Stimulated activated memory B cell treated with anti-CD40 and anti-IgM and Interleukin-4, amounts not matched to agents 10 μg/mL and 1 μg/mL and 100 μg/mL, for 72 hours (primary cell): ENCODE measurements around the gene CLMN.

Experiments used
- ATAC-seq: fragments of 150-1000 bp; cut with Tn5 transposase; 2 replicates; pipeline ENCODE4 v1.10.0; 2021
- H3K27ac Mint-ChIP-seq: one replicate; pipeline ENCODE4 v1.8.0; 2022; ENCODE audit warnings: mild to moderate bottlenecking, mixed read lengths
- H3K27me3 Mint-ChIP-seq: one replicate; pipeline ENCODE4 v1.8.0; 2022; ENCODE audit warnings: mixed read lengths
- H3K36me3 Mint-ChIP-seq: one replicate; pipeline ENCODE4 v1.8.0; 2022; ENCODE audit warnings: mixed read lengths
- H3K4me1 Mint-ChIP-seq: one replicate; pipeline ENCODE4 v1.8.0; 2022; ENCODE audit warnings: mixed read lengths
- H3K4me3 Mint-ChIP-seq: one replicate; pipeline ENCODE4 v1.8.0; 2022; ENCODE audit warnings: mild to moderate bottlenecking, moderate library complexity, mixed read lengths
- H3K9me3 Mint-ChIP-seq: one replicate; pipeline ENCODE4 v1.8.0; 2022; ENCODE audit warnings: mixed read lengths

Gene CLMN

DNA sequence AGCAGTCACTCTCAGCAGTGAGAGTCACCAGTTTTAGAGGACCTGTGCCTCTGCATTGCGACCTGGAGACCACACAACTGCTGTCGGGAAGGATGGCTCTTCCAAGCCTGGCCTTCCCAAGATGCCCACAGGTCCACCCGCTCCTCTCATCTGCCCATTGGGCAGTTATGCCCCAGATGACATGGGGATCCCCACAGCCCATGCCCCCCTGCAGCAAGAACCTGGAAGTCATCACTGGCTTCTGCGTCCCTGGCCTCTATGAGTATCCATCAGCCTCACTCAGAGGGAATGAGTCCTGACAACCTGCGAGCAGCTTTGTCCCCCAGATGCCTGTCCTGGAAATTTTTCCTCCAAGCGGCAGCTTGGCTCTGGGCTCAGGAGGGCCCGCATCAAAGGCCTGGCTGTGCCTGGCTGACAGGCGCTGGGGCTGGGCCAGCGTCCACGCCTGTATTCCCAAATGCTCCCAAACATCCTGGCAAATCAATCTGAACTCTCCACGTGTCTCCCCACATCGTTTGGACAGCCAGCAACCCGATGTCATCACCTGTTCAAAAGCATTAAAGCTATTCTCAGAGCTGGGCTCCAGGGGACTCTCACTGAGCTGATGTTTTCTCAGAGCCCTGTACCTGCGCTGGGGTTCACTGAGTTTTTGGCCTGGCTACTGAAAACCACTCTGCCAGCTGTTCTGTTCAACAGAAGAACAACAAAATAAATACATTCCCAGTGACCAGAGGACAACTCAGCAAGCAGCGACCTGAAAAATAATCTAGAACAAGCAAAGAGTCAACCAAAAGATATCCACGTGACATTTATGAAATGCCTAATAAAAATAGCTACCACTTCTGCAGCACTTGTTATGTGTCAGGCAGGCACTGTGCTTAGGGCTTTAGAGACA lies 57.8 kb downstream of the CLMN start:
- Mint-ChIP-seq H3K27ac (no peak overlapping the region), H3K36me3 (no peaks in the 10 kb centered on the region), H3K4me3 (no peak overlapping the region), H3K4me1 (peaks cover 24% of the 10 kb centered on the region), H3K9me3 (no peaks in the 10 kb centered on the region), H3K27me3 (no peaks in the 10 kb centered on the region)
- no peak for ATAC-seq

DNA sequence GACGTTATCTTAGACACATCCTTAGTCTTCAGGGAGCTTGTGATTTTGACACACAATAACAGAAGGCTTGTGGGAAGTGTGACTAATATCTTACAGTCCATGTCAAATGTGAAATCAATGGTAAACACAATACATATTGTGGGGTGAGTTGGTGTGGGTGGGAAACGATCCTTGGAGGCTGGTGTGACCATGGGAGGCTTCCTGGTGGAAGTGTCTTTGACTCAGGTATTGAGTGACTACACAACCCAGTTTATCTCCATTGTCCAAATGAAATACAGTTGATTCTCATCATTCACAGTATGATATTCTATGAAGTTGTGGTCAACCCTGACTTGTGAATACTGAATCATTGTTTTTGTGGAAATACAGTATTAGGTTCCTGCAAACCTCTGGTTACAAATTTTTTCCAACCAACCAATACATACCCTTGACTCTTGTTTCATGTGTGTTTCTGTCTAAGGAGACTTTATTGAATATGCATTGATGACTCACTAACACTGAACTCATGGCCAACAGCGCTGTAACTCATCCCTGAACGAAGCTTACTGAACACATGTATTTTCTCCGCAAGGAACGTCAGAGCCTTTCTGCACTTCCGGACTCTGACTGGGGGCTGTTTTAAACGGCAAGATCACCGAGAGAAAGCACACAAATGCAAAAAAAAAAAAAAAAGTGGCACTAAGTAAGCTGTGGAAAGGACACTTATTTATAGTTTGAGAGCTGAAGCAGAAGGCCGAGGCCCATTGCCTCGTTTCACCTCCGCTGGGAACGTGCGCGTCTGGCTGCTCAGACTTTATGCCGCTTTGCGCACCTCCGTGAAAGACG lies 59.0 kb downstream of the CLMN start:
- no peaks in the 10 kb centered on the region for H3K36me3 Mint-ChIP-seq
- H3K27ac Mint-ChIP-seq = no peak overlapping the region
- no peaks in the 10 kb centered on the region for H3K9me3 Mint-ChIP-seq
- ATAC-seq = peak; percentile 40
- H3K27me3 Mint-ChIP-seq = no peaks in the 10 kb centered on the region
- no peak overlapping the region for H3K4me3 Mint-ChIP-seq
- H3K4me1 Mint-ChIP-seq = peaks cover 14% of the 10 kb centered on the region

DNA sequence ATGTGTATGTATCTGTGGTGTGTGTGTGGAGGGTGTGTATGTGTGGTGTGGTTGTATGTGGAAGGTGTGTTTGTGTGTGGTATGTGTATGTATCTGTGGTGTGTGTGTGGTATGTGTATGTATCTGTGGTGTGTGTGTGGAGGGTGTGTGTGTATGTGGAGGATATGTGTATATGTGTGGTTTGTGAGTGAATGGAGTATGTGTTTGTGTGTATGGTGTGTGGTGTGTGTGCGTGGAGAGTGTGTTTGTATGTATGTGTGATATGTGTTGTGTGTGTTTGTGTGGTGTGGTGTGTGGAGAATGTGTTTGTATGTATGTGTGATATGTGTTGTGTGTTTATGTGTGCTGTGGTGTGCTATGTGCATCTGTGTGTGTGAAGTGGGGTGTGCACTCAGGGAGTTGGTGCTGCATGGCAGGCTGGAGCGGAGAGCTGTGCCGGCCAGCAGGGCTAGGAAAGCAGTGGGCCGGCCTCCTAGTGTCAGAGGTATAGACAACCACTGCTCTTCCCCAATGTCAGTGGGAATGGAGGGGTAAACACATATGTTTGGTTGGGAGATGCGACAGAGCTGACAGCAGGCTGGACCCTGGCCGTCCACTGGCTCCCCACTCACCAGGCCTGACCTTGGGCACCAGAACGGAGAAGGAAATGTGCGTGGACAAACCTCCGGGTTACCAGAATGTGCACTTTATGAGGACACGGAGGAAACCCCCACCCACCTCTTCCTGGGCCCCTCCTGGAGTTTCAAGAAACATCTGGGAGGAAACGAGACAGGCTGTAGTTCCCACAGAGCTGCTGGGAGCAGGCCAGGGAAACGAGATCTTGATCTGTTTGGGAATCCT lies 60.7 kb downstream of the CLMN start:
- Mint-ChIP-seq H3K4me1 (peaks cover 6% of the 10 kb centered on the region), H3K36me3 (no peaks in the 10 kb centered on the region), H3K27me3 (no peaks in the 10 kb centered on the region), H3K4me3 (no peak overlapping the region), H3K27ac (no peak overlapping the region), H3K9me3 (no peaks in the 10 kb centered on the region)
- ATAC-seq = peak; percentile 14

- no peaks in the 10 kb centered on the region for H3K36me3 Mint-ChIP-seq
- peaks cover 6% of the 10 kb centered on the region for H3K4me1 Mint-ChIP-seq
- no peak overlapping the region for H3K4me3 Mint-ChIP-seq
- H3K9me3 Mint-ChIP-seq = no peaks in the 10 kb centered on the region
- no peak overlapping the region for H3K27ac Mint-ChIP-seq
- no peak for ATAC-seq
- no peaks in the 10 kb centered on the region for H3K27me3 Mint-ChIP-seq
Measured at GRCh38 chr14:95258156-95258555, 61.6 kb downstream of the CLMN start.

- H3K4me3 Mint-ChIP-seq = no peak overlapping the region
- peaks cover 6% of the 10 kb centered on the region for H3K4me1 Mint-ChIP-seq
- no peak for ATAC-seq
- no peak overlapping the region for H3K27ac Mint-ChIP-seq
- H3K9me3 Mint-ChIP-seq = no peaks in the 10 kb centered on the region
- no peaks in the 10 kb centered on the region for H3K36me3 Mint-ChIP-seq
- H3K27me3 Mint-ChIP-seq = no peaks in the 10 kb centered on the region
Measured at GRCh38 chr14:95257521-95257920, 62.2 kb downstream of the CLMN start.

GRCh38 chr14:95256776-95257060 lies 63.0 kb downstream of the CLMN start:
- Mint-ChIP-seq H3K27ac (no peak overlapping the region), H3K4me3 (no peak overlapping the region)
- ATAC-seq = no peak

DNA sequence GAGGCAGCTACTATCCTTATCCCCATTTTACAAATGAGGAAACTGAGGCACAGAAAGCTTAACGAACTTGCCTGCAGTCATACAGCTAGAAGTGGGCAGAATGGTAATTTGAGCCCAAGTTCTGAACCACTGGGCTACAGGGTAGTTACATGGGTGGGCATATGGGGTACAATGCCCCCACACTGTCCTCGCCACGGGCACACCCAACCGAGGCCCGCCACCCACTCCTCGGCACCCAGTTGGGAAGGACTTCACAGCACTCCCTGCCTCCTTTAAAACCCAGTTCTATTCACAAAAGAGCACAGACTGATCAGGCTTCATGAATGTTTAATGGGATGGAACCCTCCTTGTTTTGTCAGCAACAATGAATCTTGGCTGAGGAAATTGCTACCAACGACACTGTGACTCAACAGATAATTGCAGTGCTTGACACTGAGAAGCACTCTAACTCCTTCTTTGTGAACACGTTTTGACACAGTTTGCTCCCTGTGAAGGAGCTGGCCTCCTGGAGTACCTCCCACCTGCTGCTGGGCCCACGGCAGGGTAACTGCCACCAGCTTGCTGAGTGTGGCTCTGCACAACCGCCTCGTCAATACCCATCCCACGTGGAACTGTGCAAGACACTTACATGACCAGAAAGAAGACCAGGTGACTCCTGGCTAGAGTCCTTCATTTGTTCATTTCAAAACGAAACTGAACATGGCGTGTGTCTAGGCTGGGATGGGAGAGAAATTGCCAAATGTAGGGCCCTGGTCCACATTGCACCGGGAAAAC lies 63.5 kb downstream of the CLMN start:
- Mint-ChIP-seq H3K4me3 (no peak overlapping the region), H3K36me3 (no peaks in the 10 kb centered on the region), H3K27ac (no peak overlapping the region), H3K27me3 (no peaks in the 10 kb centered on the region), H3K9me3 (no peaks in the 10 kb centered on the region), H3K4me1 (peaks cover 6% of the 10 kb centered on the region)
- ATAC-seq = no peak

More at GRCh38 chr14:95256776-95257060, 63.0 kb downstream of the CLMN start:
- H3K9me3 Mint-ChIP-seq = no peaks in the 10 kb centered on the region
- no peaks in the 10 kb centered on the region for H3K36me3 Mint-ChIP-seq
- H3K4me1 Mint-ChIP-seq = peaks cover 6% of the 10 kb centered on the region
- no peaks in the 10 kb centered on the region for H3K27me3 Mint-ChIP-seq

DNA sequence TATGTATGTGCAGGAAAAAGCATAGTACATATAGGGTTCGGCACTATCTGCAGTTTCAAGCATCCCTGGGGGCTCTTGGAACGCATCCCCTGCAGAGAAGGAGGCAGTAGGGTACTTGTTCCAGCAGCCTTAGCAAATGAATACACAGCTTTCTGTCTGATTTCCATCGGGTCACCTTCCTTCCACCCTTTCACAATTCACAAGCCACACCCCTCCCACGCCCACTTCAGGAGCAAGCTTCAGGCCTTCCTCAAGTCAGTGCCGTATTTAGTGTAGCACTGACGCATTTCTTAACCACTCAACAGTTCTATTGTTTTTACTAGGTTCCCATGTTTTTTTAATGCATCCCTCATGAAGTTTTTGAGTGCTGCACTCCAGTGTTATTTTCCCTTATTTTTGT lies 64.2 kb downstream of the CLMN start:
- Mint-ChIP-seq H3K36me3 (no peaks in the 10 kb centered on the region), H3K27ac (no peak overlapping the region), H3K9me3 (no peaks in the 10 kb centered on the region), H3K4me3 (peak overlapping the region; percentile 35), H3K27me3 (no peaks in the 10 kb centered on the region), H3K4me1 (peaks cover 10% of the 10 kb centered on the region)
- ATAC-seq = no peak

- no peak for ATAC-seq
- no peaks in the 10 kb centered on the region for H3K27me3 Mint-ChIP-seq
- no peaks in the 10 kb centered on the region for H3K9me3 Mint-ChIP-seq
- H3K4me3 Mint-ChIP-seq = no peak overlapping the region
- H3K36me3 Mint-ChIP-seq = no peaks in the 10 kb centered on the region
- H3K4me1 Mint-ChIP-seq = peaks cover 14% of the 10 kb centered on the region
- no peak overlapping the region for H3K27ac Mint-ChIP-seq
Measured at GRCh38 chr14:95255013-95255412, 64.7 kb downstream of the CLMN start.

GRCh38 chr14:95254288-95254687 lies 65.4 kb downstream of the CLMN start:
- peaks cover 19% of the 10 kb centered on the region for H3K4me1 Mint-ChIP-seq

DNA sequence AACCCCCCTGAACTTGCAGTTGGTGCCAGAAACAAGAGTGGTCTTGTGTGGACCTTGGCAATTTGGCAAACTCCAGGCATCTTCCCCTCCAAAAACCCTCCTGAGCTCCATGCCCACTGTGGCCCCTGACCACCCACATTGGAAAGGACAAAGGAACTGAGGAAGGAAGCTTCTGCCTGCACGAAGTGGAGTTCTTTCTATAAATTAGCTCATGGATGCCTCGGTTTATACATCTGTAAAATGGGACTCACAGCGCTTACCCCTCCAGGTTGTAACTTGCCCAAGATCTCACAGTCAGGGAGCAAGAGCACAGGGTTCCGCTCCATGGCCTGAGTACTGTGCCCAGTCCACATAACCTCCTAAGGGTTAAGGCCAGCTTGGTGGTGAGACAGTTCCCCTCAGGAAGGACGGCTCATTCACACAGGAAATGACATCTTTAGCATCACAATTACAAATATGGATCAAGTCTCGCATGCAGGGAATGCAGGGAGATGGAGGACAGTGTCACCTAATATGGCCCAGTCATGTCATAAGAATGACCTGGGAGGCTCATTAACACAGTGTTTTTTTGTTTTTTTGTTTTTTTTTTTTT lies 66.6 kb downstream of the CLMN start:
- H3K4me3 Mint-ChIP-seq = no peak overlapping the region
- peaks cover 20% of the 10 kb centered on the region for H3K4me1 Mint-ChIP-seq
- no peaks in the 10 kb centered on the region for H3K9me3 Mint-ChIP-seq
- H3K27me3 Mint-ChIP-seq = no peaks in the 10 kb centered on the region
- ATAC-seq = no peak
- H3K27ac Mint-ChIP-seq = no peak overlapping the region
- no peaks in the 10 kb centered on the region for H3K36me3 Mint-ChIP-seq

More at GRCh38 chr14:95254288-95254687, 65.4 kb downstream of the CLMN start:
- H3K9me3 Mint-ChIP-seq = no peaks in the 10 kb centered on the region
- no peaks in the 10 kb centered on the region for H3K27me3 Mint-ChIP-seq
- no peak overlapping the region for H3K27ac Mint-ChIP-seq
- H3K36me3 Mint-ChIP-seq = no peaks in the 10 kb centered on the region
- ATAC-seq = no peak
- no peak overlapping the region for H3K4me3 Mint-ChIP-seq

DNA sequence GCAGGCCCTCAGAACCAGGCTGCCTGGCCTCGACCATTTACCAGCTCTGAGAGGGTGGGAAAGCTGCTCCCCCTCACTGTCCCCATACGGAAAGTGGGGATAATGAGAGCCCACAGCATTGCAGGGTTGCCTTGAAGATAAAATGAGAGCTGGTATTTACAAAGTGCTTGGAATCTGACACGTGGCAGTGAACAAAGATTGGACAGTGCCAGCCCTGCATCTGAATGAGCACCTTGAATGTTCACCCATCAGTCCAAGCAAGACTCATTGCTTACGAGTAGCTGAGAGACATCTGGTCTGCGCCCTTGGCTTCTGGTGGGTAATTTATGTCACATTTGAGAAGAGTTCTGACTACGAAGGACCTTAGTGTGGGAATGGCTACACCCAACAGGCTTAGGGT lies 67.5 kb downstream of the CLMN start:
- Mint-ChIP-seq H3K27me3 (no peaks in the 10 kb centered on the region), H3K36me3 (peaks cover 6% of the 10 kb centered on the region), H3K4me1 (peaks cover 24% of the 10 kb centered on the region), H3K4me3 (no peak overlapping the region), H3K9me3 (no peaks in the 10 kb centered on the region), H3K27ac (no peak overlapping the region)
- no peak for ATAC-seq

DNA sequence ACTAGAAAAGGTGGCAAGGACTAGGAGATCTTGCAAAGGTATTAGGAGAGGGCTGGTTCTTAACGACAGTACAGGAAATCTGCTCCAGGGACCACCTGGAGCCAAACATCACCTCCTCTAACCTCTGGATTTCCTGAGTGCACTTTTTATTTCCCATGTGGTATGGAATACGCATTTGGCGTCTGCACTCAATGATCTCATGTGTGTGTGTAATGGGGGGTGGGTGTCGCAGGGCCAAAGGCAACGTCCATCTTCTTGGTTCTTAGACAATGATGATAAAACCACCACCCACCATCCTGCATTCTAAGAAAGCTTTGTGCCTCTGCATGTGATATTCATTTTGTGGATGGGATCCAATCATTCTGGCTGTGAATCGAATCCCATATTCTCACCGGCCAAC lies 68.8 kb downstream of the CLMN start:
- H3K27ac Mint-ChIP-seq = no peak overlapping the region
- peaks cover 30% of the 10 kb centered on the region for H3K4me1 Mint-ChIP-seq
- H3K36me3 Mint-ChIP-seq = peaks cover 6% of the 10 kb centered on the region
- H3K27me3 Mint-ChIP-seq = no peaks in the 10 kb centered on the region
- no peak overlapping the region for H3K4me3 Mint-ChIP-seq
- H3K9me3 Mint-ChIP-seq = no peaks in the 10 kb centered on the region
- no peak for ATAC-seq

- Mint-ChIP-seq H3K36me3 (peaks cover 6% of the 10 kb centered on the region), H3K4me3 (no peak overlapping the region), H3K27me3 (no peaks in the 10 kb centered on the region), H3K27ac (no peak overlapping the region), H3K4me1 (peaks cover 31% of the 10 kb centered on the region), H3K9me3 (peaks cover 4% of the 10 kb centered on the region)
- no peak for ATAC-seq
Measured at GRCh38 chr14:95250140-95250769, 69.5 kb downstream of the CLMN start.
